G401.6 (cell line): ENCODE results near the gene CLCN1.

ENCODE experiments used
- FAIRE-seq: peaks from 2 replicates; lab custom pipeline; 2012; peaks lifted over from hg19 to GRCh38; lab: Jason Lieb, UNC

CLCN1 gene

DNA sequence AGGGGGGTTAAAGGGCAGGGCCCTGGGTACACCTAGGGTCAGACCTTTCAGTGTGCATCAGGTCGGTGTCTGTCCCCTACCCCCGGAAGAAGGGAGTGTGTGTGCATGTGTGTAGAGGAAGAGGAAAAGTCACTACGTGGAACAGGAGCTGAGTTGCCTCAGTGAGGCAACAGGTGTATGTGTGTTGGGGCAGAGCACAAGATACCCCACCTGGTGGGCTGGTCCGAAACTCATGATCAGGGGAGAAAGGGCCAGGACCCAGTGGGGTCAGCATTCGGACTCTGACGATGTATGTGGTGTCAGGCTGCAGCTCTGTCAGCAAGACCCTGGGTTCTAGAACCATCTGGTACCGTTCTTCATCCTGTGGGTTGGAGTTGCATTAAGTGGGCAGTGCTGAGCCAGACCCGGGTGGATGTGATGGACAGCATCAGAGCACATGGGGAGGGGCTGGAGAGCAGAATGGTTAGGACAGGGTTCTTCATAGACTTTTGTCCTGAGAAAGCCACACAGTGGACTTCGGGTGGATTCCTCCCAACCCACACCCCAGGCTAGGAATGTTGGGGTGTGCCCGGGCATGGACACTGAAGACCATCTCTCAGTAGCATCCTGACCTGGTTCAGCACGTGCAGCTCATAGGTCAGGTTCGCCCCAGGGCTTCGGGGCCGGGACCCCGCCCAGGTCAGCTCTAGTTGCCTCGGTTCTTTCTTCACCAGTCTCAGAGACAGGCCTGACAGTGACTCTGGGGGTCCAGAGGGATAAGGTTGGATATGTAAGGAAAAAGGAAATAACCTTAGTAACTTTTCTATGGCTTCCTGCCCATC is 82.0 kb downstream of the CLCN1 start:
- FAIRE-seq: no peak

DNA sequence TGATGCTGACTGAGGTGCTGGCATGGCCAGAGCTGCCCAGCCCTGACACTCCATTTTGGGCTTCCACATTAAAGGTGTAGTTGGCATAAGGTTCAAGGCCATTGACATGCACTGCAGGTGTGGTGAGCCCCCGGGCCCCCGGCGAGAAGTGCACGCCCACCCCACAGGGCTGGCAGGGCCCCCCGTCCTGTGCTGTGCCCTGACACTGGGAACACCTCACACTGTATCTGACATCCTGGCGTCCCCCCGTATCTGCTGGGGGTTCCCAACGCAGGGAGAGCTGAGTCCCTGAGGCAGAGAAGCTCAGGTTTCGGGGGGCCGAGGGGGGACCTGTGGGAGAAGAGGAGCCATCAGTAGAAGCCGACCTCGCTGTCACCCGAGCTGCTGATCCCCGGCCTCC is 82.7 kb downstream of the CLCN1 start:
- no peak for FAIRE-seq

DNA sequence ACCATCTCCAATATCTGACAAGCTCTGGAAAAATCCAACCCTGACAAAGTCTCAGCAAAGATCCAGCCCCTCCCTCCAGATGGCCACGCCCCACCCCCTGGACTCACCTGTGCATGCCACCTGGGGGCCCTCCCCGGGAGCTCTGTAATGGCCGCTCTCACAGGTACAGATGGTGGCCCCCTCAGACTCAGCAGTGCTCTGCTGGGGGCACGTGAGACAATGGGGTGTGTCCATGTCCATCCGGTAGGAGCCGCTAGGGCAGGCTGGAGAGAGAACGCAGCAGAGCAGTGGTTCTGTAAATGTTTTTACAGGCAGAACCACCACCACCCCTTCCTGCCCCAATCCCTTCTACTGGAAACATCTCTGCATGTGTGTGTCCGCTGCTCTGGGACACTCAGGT is 83.2 kb downstream of the CLCN1 start:
- no peak for FAIRE-seq

DNA sequence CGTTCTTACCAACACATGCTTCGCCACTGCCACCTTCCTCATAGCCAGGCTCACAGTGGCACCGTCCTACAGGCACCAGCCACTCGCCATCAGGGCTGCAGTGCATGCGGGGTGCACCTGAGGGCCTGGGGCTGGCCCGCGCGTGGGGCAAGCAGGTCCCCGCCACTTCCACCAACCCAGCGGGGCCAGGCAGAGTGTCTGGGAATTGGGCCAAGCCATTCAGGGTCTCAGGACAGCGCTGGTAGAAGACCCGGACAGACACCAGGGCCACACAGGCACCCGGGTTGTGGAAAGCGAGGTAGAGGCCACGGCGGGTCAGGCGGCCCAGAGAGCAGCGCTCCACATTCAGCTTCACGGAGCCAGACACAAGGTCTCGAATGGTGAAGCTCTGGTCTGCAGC is 83.7 kb downstream of the CLCN1 start:
- FAIRE-seq: no peak

DNA sequence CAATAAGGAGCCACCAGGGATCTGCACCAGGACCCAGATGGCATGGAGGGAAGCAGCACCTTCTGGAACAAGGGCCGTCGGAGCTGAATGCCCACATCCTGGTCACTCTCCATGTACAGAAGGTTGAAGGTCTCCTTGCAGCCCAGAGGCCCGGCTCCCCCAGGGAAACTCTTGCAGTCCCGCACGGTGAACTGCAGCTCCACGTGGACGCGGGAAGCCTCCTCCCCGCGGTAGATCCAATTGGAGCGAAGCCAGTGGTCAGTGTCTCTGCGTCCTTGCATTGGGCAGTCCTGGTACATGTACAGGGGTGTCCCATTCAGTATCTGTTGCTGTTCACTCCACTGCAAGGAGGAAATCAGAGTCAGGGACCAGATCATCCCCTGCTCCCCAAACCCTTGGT is 85.4 kb downstream of the CLCN1 start:
- no peak for FAIRE-seq
